ENCODE results near the gene SLC39A13.

SLC39A13 gene

GRCh38 chr11:47407746-47408590 lies at the start of gene SLC39A13:
Gene SLC39A13, plus strand, starts transcription at chr11:47408590. Its CDS starts 1,505 bp downstream, at chr11:47410095.
- TF ChIP-seq CTCF (IDR thresholded peaks at IDR 0.05; ENCODE audit: insufficient read depth, low read depth, low read length, missing control alignments): peak; percentile 1
- H3K4me3 ChIP-seq (ENCODE audit: low read length): peak within 1 kb of the TSS; percentile 73
- DNase-seq (ENCODE audit: low read depth): peak; percentile 97

- no peak for DNase-seq (ENCODE audit: low read depth)
- no peak overlapping the region for H3K4me3 ChIP-seq (ENCODE audit: low read length)
- no peak for TF ChIP-seq CTCF (IDR thresholded peaks at IDR 0.05; ENCODE audit: insufficient read depth, low read depth, low read length, missing control alignments)
These were observed 49.7 kb upstream of the SLC39A13 start for GRCh38 chr11:47358731-47359051.

DNA sequence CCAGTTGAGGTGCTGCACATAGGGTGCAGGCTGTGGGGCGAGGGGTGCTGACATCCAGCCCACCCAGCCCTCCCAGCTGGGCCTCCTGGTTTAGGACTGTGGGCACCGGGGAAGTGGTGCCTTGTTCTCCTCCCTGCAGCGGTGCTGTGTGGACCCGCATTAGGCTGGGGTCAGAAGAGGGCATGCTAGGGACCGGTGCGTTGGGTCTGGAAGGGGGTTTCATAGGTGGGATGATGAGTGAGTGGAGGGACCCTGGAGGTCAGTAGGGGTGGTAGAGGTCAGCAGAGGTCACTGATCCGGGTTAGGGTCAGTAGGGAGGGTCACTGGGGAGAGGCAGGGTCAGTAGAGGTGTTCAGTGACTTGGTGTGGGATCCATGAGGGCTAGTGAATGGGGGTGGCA lies 49.2 kb upstream of the SLC39A13 start:
- DNase-seq (ENCODE audit: low read depth): no peak
- no peak for TF ChIP-seq CTCF (IDR thresholded peaks at IDR 0.05; ENCODE audit: insufficient read depth, low read depth, low read length, missing control alignments)
- no peak overlapping the region for H3K4me3 ChIP-seq (ENCODE audit: low read length)

DNA sequence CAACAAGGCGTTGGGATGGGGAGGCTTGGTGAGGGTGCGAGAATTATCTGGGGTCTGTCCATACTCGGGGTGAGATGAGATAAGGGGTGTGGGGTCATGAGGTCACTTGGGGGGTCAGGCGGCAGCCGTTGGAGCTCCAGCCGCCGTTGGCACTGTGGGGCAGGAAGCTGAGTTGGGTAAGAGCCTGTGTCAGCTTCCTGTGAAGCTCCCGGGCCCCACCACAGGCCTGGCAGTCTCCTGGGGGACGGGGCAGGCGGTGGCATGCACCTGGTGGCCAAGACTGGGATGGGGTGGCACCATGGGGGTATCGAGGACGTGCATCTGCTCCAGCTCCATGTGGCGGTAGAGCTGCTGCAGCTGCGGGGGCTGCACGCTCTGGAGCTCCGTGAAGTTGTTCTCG lies 48.8 kb upstream of the SLC39A13 start:
- no peak for TF ChIP-seq CTCF (IDR thresholded peaks at IDR 0.05; ENCODE audit: insufficient read depth, low read depth, low read length, missing control alignments)
- peak; percentile 15 for DNase-seq (ENCODE audit: low read depth)
- no peak overlapping the region for H3K4me3 ChIP-seq (ENCODE audit: low read length)

GRCh38 chr11:47360341-47360740 lies 48.0 kb upstream of the SLC39A13 start:
- no peak for DNase-seq (ENCODE audit: low read depth)
- no peak overlapping the region for H3K4me3 ChIP-seq (ENCODE audit: low read length)
- TF ChIP-seq CTCF (IDR thresholded peaks at IDR 0.05; ENCODE audit: insufficient read depth, low read depth, low read length, missing control alignments): no peak

DNA sequence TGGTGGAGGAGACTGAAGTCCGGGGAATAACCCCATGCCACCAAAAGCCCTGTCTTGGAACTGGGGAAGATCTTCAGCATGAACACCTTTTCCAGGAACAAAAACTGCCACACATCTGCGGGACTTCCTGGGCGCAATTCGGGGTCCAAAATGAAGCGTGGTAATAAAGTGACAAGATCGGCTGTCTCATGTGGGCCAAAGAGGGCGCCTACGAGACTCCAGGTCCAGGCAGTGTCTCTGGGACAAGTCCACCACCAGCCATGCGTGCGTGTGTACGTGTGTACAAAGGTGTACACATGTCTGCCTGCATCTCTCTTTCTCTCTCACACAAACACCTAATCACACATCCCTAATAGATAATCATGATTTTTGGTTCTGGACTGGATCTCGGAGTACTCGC lies 47.0 kb upstream of the SLC39A13 start:
- DNase-seq (ENCODE audit: low read depth): no peak
- no peak overlapping the region for H3K4me3 ChIP-seq (ENCODE audit: low read length)
- no peak for TF ChIP-seq CTCF (IDR thresholded peaks at IDR 0.05; ENCODE audit: insufficient read depth, low read depth, low read length, missing control alignments)

GRCh38 chr11:47366020-47366490 lies 42.3 kb upstream of the SLC39A13 start:
- no peak for DNase-seq (ENCODE audit: low read depth)
- no peak overlapping the region for H3K4me3 ChIP-seq (ENCODE audit: low read length)
- TF ChIP-seq CTCF (IDR thresholded peaks at IDR 0.05; ENCODE audit: insufficient read depth, low read depth, low read length, missing control alignments): no peak

Measured in epithelial cell of esophagus (primary cell).